Suppressor macrophage (primary cell): ENCODE results near the gene INPP5J.
"Not testable (repeated sequence)": the region's sequence is repeated elsewhere in the genome, so short reads cannot be mapped to it uniquely, and the experiment has no call there.

ENCODE experiments used
- DNase-seq, 4 experiments: peaks; one replicate each; pipeline ENCODE4 v3.0.0-alpha.2; 2020 to 2022
- total RNA-seq, 17 experiments: gene quantifications; one replicate each; lab custom pipeline; 2026; ENCODE audit warnings: mixed read lengths in 6 of 17, inconsistent platforms in 3 of 17; lab: John Stamatoyannopoulos, UW

Gene INPP5J, protein sequence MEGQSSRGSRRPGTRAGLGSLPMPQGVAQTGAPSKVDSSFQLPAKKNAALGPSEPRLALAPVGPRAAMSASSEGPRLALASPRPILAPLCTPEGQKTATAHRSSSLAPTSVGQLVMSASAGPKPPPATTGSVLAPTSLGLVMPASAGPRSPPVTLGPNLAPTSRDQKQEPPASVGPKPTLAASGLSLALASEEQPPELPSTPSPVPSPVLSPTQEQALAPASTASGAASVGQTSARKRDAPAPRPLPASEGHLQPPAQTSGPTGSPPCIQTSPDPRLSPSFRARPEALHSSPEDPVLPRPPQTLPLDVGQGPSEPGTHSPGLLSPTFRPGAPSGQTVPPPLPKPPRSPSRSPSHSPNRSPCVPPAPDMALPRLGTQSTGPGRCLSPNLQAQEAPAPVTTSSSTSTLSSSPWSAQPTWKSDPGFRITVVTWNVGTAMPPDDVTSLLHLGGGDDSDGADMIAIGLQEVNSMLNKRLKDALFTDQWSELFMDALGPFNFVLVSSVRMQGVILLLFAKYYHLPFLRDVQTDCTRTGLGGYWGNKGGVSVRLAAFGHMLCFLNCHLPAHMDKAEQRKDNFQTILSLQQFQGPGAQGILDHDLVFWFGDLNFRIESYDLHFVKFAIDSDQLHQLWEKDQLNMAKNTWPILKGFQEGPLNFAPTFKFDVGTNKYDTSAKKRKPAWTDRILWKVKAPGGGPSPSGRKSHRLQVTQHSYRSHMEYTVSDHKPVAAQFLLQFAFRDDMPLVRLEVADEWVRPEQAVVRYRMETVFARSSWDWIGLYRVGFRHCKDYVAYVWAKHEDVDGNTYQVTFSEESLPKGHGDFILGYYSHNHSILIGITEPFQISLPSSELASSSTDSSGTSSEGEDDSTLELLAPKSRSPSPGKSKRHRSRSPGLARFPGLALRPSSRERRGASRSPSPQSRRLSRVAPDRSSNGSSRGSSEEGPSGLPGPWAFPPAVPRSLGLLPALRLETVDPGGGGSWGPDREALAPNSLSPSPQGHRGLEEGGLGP
- 0 to 3.3 (median 0.10) reads per million in 17 experiments for total RNA-seq

- no peak for DNase-seq
Measured at GRCh38 chr22:31122532-31123291, at the start of gene INPP5J. TSS of gene INPP5J (plus strand) at chr22:31122966. CDS start at chr22:31123015, 49 bp downstream.

- DNase-seq, result not testable (repeated sequence)
Measured at GRCh38 chr22:31073125-31073524, 49.6 kb upstream of the INPP5J start.

DNA sequence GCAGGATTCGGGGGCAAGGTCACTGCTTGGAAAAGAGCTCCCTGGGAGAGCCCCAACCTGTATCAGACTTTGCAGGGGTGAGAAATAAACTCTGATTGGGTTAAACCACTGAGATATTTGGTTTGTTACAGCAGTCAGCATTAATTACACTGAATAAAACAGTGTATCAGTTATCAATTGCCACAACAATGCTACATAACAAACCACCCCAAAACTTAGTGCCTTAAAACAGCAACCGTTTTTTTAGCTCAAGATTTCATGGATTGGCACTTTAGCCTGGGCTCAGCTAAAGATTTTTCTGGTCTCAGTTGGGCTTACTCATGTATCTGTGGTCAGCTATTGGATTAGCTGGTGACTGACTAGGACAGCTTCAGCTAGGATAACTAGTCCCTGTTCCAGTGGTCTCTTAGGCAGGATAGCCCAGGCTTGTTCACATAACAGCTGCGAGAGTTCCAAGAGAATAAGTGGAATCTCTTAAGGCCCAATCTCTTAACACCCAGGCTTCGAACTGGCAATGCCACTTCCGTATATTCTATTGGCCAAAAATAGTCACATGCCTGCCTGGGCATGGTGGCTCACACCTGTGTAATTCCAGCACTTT is 49.1 kb upstream of the INPP5J start:
- DNase-seq, result not testable (repeated sequence)

- no peak for DNase-seq
Measured at GRCh38 chr22:31075961-31076360, 46.8 kb upstream of the INPP5J start.

GRCh38 chr22:31077681-31078080 is 45.1 kb upstream of the INPP5J start:
- no peak for DNase-seq

- DNase-seq, result not testable (repeated sequence)
Measured at GRCh38 chr22:31078389-31078788, 44.4 kb upstream of the INPP5J start.

GRCh38 chr22:31079095-31079642 is 43.6 kb upstream of the INPP5J start:
- no peak for DNase-seq

- DNase-seq, result no peak
Measured at GRCh38 chr22:31080164-31080847, 42.5 kb upstream of the INPP5J start.

- DNase-seq, result peak; percentile 90 to 94 (median 92)
Measured at GRCh38 chr22:31080848-31081649, 41.7 kb upstream of the INPP5J start, which contains the start of gene SMTN. TSS of gene SMTN (plus strand) at chr22:31081318. CDS start at chr22:31083259, 1,941 bp downstream.

- DNase-seq, result no peak
Measured at GRCh38 chr22:31081963-31082605, 40.7 kb upstream of the INPP5J start.

GRCh38 chr22:31082606-31083376 is 40.0 kb upstream of the INPP5J start:
- DNase-seq, result peak; percentile 15 to 70 (median 48)

DNA sequence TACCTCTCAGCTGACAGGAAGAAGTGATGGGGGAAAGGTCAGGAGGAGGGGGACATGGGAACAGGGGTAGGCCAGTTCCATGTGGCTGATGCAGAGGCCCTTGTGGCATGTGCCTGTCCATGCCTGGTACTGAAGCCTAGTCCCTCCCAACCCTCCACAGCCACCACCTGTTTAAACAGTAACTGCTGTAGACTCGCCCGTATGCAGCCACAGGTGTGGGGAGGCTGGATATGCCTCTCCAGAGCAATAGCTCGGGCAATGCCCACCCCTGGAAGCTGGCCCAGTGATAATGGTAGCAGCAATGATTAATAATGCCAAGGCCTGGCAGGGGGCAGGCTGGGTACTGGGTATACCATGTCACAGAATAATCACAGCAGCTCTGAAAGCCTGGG is 39.4 kb upstream of the INPP5J start:
- DNase-seq, result no peak

DNA sequence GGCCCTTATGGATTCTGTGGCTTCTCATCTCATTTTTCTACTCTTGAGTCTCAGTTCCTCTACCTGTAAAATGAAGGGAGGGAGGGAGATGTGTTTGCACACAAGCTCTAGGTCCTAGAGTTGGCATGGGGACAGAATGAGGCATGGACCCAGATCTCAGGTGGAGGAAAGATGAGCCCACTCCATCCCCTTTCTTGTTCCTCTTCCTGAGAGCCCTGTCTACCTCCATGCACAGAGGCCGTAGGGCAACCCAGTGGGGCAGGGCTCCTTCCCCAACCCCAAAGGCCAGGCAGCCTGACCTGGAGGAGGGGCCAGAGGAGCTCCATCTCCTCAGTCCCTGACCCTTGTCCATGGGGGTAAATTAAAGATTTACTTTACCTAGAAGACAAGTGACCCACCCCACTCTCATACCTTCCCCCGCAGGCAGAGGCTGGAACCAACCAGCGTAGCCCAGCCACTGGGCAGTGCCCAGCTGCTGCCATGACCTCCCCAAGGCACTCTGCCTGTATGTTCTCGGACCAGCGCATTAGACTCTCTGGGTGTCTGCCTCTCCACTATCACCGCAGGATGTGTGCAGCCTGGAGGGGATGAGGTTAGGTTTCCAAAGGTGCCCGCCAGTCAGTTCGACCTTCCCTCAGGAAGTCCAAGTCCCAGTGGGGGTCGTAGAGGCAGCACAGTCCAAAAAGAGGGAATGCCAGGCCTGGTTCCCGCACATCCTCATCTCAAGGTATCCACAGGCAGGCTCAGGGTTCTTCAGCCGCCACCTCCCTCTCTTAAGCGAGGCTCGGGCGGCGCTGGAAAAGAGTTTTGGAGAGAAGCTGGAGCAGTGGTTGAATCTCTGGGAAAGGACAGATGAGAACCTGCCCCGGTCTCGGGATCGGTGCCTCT is 38.6 kb upstream of the INPP5J start:
- peak in 1 of 4 experiments; percentile 25 for DNase-seq

- peak; percentile 92 to 97 (median 94) for DNase-seq
Measured at GRCh38 chr22:31084811-31085492, 37.8 kb upstream of the INPP5J start.

DNA sequence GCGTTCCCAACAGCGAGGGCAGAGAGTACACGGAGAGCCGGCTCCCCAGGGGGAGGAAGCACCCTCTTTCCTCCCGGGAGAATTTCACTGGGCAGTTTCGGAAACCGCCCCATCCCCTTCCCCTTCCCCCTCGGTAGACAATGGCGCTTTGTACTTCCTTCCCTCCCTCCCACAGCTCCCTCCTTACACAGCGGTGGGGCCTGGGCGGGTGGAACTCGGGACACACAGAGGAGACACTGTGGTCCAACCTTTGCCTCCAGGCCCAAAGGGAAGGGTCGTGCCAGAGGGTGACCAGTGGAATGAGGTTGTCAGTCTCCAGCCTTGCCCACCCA is 37.3 kb upstream of the INPP5J start:
- peak in 3 of 4 experiments; percentile 66 to 75 (median 72) for DNase-seq

DNA sequence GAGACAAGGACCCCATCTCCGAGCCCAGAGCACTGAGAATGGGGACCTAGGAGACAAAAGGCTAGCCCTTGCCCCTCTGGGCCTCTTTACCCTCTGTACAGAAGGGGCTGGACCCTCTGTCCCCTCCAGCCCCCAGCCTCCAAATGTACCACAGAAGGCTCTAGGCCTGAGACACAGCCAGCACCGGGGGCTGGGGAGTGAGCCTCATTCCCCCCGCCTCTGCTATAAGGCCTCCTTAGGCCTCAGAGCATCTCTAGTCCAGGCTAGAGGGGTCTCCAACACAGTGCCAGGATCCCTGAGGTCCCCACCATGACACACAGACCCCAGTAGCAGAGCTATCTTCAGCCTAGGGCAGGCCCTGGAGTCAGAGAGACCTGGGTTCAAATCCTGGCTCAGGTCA is 36.8 kb upstream of the INPP5J start:
- no peak for DNase-seq
